Erythroblast (primary cell): ENCODE results near the gene LRFN2.

Source experiments
- DNase-seq, 2 experiments: peaks; one replicate each; lab custom pipeline; 2025; lab: John Stamatoyannopoulos, UW
- GATA1 ChIP-seq: IDR thresholded peaks from 2 replicates; pipeline ENCODE4 v1.6.1; 2011; ENCODE audit warnings: low read depth, mild to moderate bottlenecking, control low read depth, low read length, moderate library complexity
- POLR2A ChIP-seq: IDR thresholded peaks from 2 replicates; pipeline ENCODE4 v1.6.1; 2011; ENCODE audit warnings: mild to moderate bottlenecking, low read length

The LRFN2 gene

GRCh38 chr6:40444811-40445210, 142.4 kb downstream of the LRFN2 start:
- TF ChIP-seq POLR2A (no peak), GATA1 (no peak)
- DNase-seq: no peak

GRCh38 chr6:40444312-40444711, 142.9 kb downstream of the LRFN2 start:
- DNase-seq: no peak
- TF ChIP-seq GATA1 (no peak), POLR2A (no peak)

GRCh38 chr6:40443842-40444241, 143.3 kb downstream of the LRFN2 start:
- no peak for DNase-seq
- TF ChIP-seq POLR2A (no peak), GATA1 (no peak)

- no peak for DNase-seq
- no peak for TF ChIP-seq GATA1
- TF ChIP-seq POLR2A: no peak
These were observed 144.6 kb downstream of the LRFN2 start for GRCh38 chr6:40442591-40442990.

DNA sequence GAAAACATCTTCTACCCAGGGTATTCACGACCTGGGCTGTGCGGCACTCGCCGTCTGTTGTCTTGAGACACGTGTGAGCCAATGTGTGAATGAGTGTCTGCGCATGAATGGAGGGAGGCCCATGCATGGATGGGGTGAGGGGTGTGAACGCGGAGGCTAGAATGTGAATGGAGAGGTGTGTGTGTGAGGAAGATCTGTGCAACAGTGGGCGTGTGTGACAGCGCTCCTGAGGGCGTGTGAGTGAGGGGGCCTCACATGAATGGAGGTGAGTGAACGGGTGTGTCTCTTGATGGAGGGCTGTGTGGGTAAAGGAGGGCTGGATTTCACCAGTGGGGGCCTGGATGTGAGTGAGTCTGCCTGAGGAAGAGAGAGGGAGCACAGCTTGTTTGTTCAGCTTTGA, 146.0 kb downstream of the LRFN2 start:
- TF ChIP-seq POLR2A (no peak), GATA1 (no peak)
- DNase-seq: no peak

GRCh38 chr6:40440053-40440452, 147.1 kb downstream of the LRFN2 start:
- DNase-seq: no peak
- TF ChIP-seq GATA1: no peak
- TF ChIP-seq POLR2A: no peak

DNA sequence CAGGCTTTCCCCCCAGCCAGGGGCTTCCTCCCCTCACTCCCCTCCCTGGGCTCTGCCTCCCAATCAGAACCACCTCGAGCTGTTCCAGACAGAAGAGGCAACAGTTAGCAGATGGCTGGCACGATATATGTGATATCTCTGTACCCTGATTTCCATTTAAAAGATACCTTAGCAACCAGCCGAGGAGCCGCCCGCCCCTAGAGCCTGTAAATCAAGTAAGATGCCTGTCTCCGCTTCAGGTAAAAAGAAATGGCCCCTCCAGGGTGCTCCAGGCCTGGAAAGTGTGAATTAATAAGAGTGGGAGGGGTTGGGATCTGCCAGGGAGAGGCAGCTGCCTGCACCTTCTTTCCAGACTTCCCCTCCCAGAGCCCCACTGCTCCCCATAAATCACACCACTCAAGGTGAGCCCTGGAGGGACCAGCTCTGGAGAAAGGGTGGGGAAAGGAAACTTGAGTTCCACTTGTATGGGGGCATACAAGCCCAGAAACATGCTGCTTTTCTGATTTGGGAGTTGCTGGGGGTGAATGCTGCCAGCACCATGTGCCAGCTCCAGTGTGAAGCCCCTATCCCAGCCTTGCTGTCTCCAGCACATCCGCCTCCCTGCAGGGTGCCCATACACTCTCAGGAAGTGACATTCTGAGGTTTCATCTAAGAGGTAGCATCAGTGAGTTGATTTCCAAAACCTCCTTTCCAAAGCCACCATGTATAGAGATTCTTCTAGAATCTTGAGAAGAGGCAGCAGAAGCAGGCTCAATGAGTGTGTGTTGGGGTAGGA, 148.0 kb downstream of the LRFN2 start:
- no peak for DNase-seq
- TF ChIP-seq POLR2A (no peak), GATA1 (no peak)

DNA sequence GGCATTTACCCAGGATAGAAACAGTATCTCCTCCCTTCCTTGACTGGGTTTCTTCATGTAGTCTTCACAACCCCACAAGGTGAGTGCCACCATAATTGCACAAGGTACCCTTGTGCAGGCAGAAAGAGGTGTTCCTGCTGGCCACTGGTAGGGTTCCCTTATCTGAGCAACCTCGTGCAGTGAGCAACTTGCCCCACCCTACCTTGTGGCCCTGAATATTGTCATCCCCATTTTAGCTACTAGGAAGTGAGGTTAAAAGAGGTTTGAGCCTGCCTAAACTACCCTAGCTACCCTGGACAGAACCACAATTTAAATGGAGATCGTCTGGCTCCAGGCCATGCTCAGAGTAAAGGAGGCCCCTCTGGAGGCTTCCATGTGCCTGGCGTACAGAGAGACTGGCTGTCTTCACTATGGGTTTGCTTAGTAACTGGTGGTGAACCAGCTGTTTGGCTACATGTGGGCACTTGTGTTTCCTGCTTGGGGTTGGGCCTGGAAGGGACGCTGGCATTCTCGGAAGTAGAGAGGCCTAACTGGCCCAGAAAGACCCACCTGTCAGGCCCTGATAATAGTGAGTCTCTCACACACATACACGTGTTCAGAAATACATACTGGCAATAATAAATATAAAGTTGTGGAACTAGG, 148.8 kb downstream of the LRFN2 start:
- DNase-seq: no peak
- TF ChIP-seq POLR2A: no peak
- no peak for TF ChIP-seq GATA1

DNA sequence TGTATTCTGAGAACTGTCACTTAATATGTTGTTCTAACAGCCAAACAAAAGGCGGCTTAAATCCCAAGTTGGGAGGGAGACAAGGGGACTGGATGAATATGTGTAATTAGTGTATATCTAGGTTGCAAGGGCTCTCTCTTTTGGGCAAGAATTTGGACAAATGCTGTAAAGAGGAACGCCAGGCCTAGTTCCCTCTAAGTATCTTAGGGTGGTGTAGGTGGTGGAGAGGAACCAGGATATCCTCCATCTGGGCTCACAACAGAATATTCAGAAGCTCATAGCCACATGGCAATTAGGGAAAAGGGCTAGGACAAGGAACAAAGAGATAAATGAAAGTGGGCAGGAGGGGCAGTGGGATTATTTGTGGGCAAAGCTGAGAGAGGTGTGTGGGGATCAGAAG, 149.5 kb downstream of the LRFN2 start:
- TF ChIP-seq POLR2A (no peak), GATA1 (no peak)
- DNase-seq: no peak

- DNase-seq: no peak
These were observed 150.2 kb downstream of the LRFN2 start for GRCh38 chr6:40436685-40437604.

GRCh38 chr6:40432982-40433381, 154.2 kb downstream of the LRFN2 start:
- TF ChIP-seq POLR2A (no peak), GATA1 (no peak)
- no peak for DNase-seq

More at GRCh38 chr6:40436685-40437604, 150.2 kb downstream of the LRFN2 start:
- TF ChIP-seq GATA1: no peak
- no peak for TF ChIP-seq POLR2A

DNA sequence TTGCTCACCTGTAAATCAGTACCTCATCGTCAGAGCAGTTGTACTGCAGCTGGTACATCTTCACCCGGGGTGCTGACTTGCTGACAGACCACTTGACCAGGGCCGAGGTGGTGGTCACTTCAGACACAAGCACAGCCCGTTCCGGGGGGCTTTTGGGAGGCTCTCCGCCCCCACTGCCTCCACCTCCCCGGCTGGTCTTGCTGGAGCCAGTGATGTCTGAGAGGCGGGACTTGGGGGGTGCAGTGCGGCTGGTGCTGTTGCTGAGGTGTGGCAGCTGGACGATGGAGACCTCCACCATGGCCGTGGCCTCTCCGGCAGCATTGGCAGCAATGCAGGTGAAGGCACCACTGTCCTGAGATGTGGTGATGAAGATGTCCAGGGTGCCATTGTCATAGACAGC, 155.5 kb downstream of the LRFN2 start:
- TF ChIP-seq GATA1 (no peak), POLR2A (no peak)
- DNase-seq: no peak

GRCh38 chr6:40427196-40427595, 160.0 kb downstream of the LRFN2 start:
- TF ChIP-seq POLR2A (no peak), GATA1 (no peak)
- no peak for DNase-seq
